NCI-H1436 treated with DMSO at 0.1 percent for 48 hours (cell line): ENCODE measurements around the gene ATAT1.

Experiments
- DNase-seq: peaks from one replicate; lab custom pipeline; 2025; lab: John Stamatoyannopoulos, UW

Gene ATAT1

GRCh38 chr6:30684386-30685156, 57.9 kb downstream of the ATAT1 start:
- DNase-seq = no peak

- no peak for DNase-seq
Observed at GRCh38 chr6:30685157-30686008, 58.7 kb downstream of the ATAT1 start.

GRCh38 chr6:30686009-30686907, 59.6 kb downstream of the ATAT1 start, which contains the start of gene PPP1R18:
Gene PPP1R18 (minus strand): TSS chr6:30686645. CDS start chr6:30686018, 627 bp downstream.
- DNase-seq = no peak

GRCh38 chr6:30686908-30687658, 60.4 kb downstream of the ATAT1 start:
- peak; percentile 79 for DNase-seq

- DNase-seq = no peak
Observed at GRCh38 chr6:30687659-30688431, 61.2 kb downstream of the ATAT1 start.

GRCh38 chr6:30688569-30688968, 61.9 kb downstream of the ATAT1 start:
- DNase-seq = no peak

- no peak for DNase-seq
Observed at GRCh38 chr6:30689022-30689865, 62.6 kb downstream of the ATAT1 start.

- no peak for DNase-seq
Observed at GRCh38 chr6:30689985-30690384, 63.3 kb downstream of the ATAT1 start.

GRCh38 chr6:30690403-30691207, 63.9 kb downstream of the ATAT1 start, which contains the start of gene NRM:
Gene NRM (minus strand): TSS chr6:30690984. CDS start chr6:30690974, 10 bp downstream.
- DNase-seq = peak; percentile 61

GRCh38 chr6:30691208-30691847, 64.7 kb downstream of the ATAT1 start:
- no peak for DNase-seq
